ENCODE data around the gene LMOD1.
A peak's percentile ranks its signal among the peaks of the same experiment; 100 is the strongest.
"Not testable (repeated sequence)": the region's sequence is repeated elsewhere in the genome, so short reads cannot be mapped to it uniquely, and the experiment has no call there.

Gene LMOD1

DNA sequence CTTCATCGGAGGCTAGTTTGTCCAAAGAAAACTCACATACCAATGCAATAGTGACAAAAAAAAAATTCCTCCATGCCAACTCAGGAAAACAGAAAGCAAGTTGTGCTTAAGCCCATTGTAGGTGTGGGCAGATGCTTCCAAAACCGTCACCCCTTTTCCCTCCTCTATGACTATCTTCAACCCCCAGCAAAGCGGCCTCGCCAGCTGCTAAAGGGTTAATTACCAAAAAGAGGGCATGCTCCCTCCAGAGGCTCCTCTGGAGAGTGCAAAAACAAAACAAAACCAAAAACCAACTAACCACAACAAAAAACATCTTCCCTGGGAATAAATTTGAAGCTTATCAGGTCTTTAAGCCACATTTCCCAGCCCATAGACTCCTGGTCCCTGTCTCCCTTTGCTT is 1.2 kb downstream of the LMOD1 start:
- TF ChIP-seq, protein P1, sequence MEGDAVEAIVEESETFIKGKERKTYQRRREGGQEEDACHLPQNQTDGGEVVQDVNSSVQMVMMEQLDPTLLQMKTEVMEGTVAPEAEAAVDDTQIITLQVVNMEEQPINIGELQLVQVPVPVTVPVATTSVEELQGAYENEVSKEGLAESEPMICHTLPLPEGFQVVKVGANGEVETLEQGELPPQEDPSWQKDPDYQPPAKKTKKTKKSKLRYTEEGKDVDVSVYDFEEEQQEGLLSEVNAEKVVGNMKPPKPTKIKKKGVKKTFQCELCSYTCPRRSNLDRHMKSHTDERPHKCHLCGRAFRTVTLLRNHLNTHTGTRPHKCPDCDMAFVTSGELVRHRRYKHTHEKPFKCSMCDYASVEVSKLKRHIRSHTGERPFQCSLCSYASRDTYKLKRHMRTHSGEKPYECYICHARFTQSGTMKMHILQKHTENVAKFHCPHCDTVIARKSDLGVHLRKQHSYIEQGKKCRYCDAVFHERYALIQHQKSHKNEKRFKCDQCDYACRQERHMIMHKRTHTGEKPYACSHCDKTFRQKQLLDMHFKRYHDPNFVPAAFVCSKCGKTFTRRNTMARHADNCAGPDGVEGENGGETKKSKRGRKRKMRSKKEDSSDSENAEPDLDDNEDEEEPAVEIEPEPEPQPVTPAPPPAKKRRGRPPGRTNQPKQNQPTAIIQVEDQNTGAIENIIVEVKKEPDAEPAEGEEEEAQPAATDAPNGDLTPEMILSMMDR (IDR thresholded peaks at IDR 0.05; ENCODE audit: insufficient read depth, missing control alignments), result peak; percentile 21
- FAIRE-seq (no peak), DNase-seq (ENCODE audit: insufficient read length, low spot score) (no peak)

DNA sequence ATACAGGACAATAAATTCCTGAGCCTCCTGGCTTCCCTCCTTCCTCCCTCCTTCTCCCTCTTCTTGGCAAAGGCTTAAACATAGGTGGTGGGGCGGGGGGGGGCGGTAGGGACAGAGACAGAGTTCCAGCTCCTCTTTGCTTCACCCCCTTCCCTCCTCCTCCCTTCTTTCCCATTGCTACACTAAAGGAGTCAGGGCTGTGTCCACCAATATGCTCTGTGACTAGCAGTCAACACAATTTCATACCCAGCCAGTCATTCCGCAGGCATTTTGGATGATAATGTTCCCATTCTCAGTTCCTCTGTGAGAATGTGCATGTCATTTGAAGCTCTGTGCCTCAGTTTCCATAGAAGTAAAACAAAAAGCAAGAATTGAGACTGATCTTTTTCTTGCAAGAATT is 1.7 kb downstream of the LMOD1 start:
- FAIRE-seq, result no peak
- TF ChIP-seq, protein P1 (IDR thresholded peaks at IDR 0.05; ENCODE audit: insufficient read depth, missing control alignments), result no peak

DNA sequence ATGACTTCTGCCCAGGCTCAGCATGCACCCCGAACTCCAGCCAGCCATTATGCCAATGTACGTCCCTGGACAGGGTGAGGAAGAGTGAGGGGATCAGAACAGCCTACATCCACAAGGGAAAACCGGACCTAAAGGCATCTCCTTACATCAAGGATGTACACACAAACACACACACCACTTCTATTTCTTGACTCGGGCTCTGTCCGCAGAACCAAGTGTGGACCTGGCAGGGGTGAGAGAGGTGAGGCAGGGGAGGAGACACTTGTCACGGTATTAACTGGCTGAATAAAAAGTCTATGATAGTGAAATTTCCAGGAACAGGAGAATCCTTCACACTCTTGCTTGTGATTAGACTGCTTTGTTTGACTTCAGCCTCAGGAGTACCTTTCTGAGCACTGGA is 2.3 kb downstream of the LMOD1 start:
- no peak for DNase-seq (ENCODE audit: insufficient read length, low spot score)
- FAIRE-seq, result peak; percentile 89
- TF ChIP-seq, protein P1 (IDR thresholded peaks at IDR 0.05; ENCODE audit: insufficient read depth, missing control alignments), result no peak

More for the DNA sequence above, 1.7 kb downstream of the LMOD1 start:
- DNase-seq (ENCODE audit: insufficient read length, low spot score), result no peak

DNA sequence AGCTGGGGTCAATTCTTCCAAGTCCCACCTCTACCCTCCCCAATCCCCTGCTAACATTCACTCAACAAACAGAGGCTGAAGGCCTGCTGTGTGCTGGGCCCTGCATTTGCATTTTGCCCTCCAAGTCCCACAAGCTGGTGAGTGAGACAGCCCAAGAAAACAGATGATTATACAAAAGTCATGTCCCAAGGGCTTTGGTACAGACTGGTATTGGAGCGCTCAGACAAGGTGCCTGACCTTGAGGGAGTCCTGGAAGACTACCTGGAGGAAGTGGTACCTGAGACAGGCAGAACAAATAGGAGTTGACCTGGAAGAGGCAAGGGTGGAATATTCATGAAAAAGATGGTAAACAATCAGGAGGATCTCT is 4.2 kb downstream of the LMOD1 start:
- FAIRE-seq (peak; percentile 87), DNase-seq (ENCODE audit: insufficient read length, low spot score) (no peak)
- TF ChIP-seq, protein P1 (IDR thresholded peaks at IDR 0.05; ENCODE audit: insufficient read depth, missing control alignments), result no peak

DNA sequence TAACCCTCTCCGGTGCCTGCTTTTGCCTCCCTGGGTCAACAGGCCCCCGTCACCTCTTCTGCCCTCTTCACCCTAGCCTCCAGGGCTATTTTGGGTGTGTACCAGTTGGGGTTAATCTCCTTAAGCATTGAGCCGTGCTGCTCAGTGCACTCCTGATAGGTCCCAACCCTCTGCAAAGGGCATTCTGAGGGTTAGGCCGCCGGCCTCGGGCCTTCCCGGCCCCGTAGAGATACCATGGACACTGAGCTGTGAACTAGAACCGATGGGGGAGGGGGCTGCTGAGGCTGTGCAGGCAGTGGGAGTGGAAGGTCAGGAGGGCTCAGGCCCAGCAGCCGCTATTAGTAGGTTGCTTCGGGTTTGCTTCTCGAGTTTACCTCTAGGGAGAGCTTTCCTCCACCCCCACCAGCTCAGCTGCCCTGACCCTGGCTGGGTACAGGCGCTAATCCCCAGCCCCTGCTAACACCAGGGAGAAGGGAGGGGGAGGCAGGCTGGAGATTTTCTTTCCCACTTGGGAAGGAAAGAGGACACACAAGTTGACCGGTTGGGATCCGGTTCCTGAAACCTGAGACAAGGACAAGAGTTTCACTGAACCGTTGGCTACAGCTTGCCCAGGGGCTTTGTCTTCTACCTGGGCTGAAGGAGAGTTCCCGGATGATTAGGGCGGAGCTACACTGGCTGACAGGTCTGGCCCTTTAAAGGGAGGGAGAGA is 4.8 kb downstream of the LMOD1 start:
- FAIRE-seq (peak; percentile 41), DNase-seq (ENCODE audit: insufficient read length, low spot score) (no peak)
- TF ChIP-seq, protein P1 (IDR thresholded peaks at IDR 0.05; ENCODE audit: insufficient read depth, missing control alignments), result no peak

DNA sequence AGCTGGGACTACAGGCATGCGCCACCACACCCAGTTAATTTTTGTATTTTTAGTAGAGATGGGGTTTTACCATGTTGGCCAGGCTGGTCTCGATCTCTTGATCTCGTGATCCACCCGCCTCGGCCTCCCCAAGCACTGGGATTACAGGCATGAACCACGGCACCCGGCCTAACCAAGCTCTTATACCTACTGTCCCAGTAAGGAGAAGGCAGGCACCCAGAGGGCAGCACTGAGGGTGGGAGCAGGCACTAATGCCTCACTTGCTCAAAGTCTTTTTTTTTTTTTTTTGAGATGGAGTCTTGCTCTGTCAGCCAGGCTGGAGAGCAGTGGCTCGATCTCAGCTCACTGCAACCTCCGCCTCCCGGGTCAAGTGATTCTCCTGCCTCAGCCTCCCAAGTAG is 6.0 kb downstream of the LMOD1 start:
- not testable (repeated sequence) for DNase-seq (ENCODE audit: insufficient read length, low spot score); FAIRE-seq

DNA sequence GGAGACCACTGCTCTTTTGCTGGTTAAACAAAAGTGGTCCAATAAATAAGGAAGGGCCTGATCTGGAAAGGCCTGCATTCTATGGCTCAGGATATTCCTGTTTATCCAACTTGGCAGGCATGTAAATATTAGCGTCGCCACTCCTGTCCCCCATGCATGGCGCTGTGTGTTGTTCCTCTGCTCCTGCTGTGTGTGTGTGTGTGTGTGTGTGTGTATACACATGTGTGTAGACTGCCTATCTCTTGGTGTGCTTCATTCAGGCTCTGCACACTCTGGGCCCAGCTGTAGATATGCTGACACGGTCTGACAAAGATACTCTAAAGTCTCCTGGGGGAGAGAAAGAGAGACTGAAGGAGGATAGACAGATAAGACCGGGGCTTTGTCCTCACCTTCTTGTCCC is 6.8 kb downstream of the LMOD1 start:
- DNase-seq (ENCODE audit: insufficient read length, low spot score), result no peak
- TF ChIP-seq, protein P1 (IDR thresholded peaks at IDR 0.05; ENCODE audit: insufficient read depth, missing control alignments), result no peak
- FAIRE-seq, result no peak

DNA sequence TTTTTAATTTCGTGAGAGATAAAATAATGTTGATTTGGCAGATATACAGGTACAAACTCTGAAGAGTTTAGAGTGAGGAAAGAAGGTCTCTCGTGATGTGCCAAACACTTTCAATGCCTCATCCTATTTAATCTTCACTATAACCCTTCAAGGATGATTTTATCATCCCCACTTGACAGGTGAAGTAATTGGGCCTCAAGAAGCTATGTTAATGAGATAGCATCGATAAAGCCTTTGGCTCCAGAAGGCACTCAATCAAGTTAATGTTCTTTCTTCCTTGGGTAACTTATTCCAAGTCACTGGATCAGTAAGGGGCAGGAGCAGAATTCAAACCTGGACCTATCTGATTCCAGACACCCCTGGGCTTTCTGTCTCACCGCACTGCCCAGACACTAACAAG is 7.2 kb downstream of the LMOD1 start:
- FAIRE-seq, result peak; percentile 99
- TF ChIP-seq, protein P1 (IDR thresholded peaks at IDR 0.05; ENCODE audit: insufficient read depth, missing control alignments), result no peak
- no peak for DNase-seq (ENCODE audit: insufficient read length, low spot score)
